Measurements from ENCODE around the gene IL1RAP.

Gene IL1RAP

DNA sequence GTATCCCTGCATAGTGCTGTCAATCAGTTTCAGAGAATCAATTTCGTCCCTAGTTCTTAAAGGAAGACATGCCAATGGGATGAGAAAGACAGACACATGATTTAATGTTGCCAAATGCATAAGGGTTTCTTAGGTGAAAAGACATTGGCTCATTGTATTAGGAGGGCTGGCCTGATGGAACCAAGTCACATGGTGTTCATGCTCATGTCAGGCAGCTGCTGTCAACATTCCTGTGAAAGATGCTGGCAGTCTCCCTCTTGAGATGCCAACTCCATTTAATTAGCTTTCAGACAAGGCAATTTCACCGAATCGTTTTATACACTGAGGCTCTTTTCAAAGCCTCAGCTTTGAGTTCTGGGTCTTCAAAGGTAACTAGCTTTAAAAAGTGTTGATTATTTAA is 16.1 kb upstream of the IL1RAP start:
- H3K4me3 ChIP-seq (ENCODE audit: low read depth, low read length) = no peak overlapping the region
- TF ChIP-seq, protein P1, sequence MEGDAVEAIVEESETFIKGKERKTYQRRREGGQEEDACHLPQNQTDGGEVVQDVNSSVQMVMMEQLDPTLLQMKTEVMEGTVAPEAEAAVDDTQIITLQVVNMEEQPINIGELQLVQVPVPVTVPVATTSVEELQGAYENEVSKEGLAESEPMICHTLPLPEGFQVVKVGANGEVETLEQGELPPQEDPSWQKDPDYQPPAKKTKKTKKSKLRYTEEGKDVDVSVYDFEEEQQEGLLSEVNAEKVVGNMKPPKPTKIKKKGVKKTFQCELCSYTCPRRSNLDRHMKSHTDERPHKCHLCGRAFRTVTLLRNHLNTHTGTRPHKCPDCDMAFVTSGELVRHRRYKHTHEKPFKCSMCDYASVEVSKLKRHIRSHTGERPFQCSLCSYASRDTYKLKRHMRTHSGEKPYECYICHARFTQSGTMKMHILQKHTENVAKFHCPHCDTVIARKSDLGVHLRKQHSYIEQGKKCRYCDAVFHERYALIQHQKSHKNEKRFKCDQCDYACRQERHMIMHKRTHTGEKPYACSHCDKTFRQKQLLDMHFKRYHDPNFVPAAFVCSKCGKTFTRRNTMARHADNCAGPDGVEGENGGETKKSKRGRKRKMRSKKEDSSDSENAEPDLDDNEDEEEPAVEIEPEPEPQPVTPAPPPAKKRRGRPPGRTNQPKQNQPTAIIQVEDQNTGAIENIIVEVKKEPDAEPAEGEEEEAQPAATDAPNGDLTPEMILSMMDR (IDR thresholded peaks at IDR 0.05; ENCODE audit: control insufficient read depth, extremely low read depth, insufficient read depth) = no peak
- DNase-seq (ENCODE audit: low read depth) = no peak

DNA sequence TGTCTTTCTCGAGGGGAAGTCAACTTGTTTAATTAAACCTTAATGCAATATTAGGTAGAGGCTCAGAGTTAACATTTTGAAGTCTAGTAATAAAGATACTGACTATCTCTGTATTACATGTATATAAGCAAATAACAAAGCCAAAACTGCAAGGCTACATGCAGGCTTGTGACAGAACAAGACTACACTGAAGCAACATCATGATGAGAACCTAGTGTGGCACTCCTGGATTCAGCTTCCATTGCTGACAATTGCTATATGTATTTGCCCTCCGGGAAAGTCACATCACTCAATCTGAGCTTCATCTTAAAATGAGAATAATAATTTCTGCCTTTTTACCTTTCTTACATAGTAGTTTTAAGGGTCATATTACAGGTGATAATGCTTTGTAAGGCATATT is 15.6 kb upstream of the IL1RAP start:
- TF ChIP-seq, protein P1 (IDR thresholded peaks at IDR 0.05; ENCODE audit: control insufficient read depth, extremely low read depth, insufficient read depth) = no peak
- no peak overlapping the region for H3K4me3 ChIP-seq (ENCODE audit: low read depth, low read length)
- no peak for DNase-seq (ENCODE audit: low read depth)

DNA sequence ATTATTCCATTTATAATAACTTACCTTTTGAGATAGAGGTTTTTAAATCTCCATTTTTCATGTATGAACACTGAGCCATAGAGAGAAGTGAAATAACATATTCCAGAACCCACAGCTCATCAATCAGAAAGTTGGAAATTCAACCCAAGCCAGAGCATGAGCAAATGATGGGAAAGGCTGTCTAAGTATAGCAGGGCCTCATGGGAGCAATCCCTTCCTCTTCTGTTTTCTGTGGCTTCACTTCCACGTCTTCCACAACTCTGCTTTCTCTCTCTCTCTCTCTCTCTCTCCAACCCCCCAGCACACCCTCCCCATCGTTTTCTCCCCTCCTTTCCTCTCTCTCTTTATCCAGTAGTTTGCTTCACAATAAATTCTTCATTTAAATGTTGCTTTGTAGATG is 14.8 kb upstream of the IL1RAP start:
- no peak overlapping the region for H3K4me3 ChIP-seq (ENCODE audit: low read depth, low read length)
- TF ChIP-seq, protein P1 (IDR thresholded peaks at IDR 0.05; ENCODE audit: control insufficient read depth, extremely low read depth, insufficient read depth) = no peak
- DNase-seq (ENCODE audit: low read depth) = no peak

DNA sequence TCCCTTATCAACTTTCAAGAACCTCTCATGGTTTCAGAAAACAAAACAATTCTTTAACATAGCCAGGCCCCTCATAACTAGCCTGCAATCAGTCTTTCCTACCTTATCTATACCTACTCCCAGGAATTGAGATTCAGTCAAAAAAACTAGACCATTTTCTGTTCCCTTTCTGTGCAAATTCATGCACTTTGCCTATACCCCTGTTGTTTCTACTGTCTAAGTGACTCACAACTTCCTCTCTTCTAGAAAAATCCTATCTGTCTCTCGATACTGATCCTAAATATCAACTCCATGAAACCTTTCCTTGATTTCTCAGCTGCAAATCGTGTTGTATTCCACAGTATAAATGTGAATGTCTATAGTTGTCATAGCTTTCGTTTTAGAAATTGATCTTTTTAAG is 10.9 kb upstream of the IL1RAP start:
- no peak for DNase-seq (ENCODE audit: low read depth)
- TF ChIP-seq, protein P1 (IDR thresholded peaks at IDR 0.05; ENCODE audit: control insufficient read depth, extremely low read depth, insufficient read depth) = no peak
- no peak overlapping the region for H3K4me3 ChIP-seq (ENCODE audit: low read depth, low read length)

DNA sequence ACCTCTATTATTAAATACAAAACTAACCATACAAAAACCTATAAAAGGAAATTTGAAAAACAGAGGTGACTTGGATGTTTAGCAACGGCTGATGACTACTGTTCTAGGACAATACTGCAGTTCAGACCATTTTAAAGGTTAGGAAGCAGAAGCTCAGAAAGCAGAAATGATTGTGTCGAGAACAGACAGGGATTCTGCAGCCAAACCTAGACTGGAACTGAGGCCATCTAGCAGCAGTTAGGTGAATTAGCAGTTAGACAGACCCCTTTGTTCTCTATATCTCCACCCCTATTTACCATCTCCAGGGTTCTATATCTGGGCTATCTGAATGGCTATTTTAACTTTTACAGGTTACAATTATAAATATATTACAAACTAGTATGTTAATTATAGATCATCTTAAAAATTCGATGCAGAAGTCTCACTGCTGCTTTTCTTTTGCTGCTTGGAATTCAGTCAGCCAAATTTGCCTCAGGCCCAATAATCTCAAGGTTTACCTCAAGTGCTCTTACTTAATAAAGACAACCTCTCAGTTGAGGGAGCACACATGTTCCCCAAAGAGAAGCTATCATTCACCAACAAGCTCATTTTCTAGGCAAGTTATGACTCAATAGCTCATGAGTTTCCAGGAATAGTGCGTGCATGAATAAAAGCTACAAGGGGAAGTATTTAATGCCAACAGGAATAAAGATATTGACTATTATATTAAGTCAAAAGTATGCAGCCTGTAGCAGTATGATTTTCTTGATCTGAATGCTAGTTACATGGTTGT is 9.3 kb upstream of the IL1RAP start:
- DNase-seq (ENCODE audit: low read depth) = no peak
- H3K4me3 ChIP-seq (ENCODE audit: low read depth, low read length) = no peak overlapping the region
- TF ChIP-seq, protein P1 (IDR thresholded peaks at IDR 0.05; ENCODE audit: control insufficient read depth, extremely low read depth, insufficient read depth) = peak; percentile 32

DNA sequence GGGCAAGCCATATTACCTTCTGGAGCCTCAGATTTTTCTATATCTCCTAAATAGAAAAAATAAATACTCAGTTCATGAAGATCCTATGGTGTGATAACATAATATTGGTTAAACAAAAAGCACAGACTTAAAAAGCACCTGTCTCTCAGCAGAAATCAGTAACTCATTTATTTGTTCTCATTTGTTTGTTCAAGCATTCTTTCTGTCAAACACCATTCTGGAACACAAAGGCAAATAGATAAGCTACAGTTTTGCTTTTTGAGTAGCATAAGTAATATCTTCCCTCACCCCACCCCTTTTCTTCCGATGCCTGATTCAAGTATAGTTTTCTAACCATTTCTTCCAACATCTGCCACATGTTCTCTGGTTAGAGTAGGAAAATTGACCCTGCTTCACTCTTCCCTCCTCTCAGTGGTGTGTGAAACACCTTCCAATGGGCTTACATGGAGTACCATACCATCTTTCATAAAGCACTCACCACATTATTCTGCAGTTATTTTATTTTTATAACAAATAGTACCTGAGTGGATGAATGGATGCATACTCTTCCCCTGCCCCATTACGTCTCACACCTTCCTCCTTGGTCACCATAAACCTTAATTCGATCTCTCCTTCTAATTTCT is 8.4 kb upstream of the IL1RAP start:
- DNase-seq (ENCODE audit: low read depth) = peak; percentile 83
- no peak overlapping the region for H3K4me3 ChIP-seq (ENCODE audit: low read depth, low read length)
- TF ChIP-seq, protein P1 (IDR thresholded peaks at IDR 0.05; ENCODE audit: control insufficient read depth, extremely low read depth, insufficient read depth) = no peak

Data from LNCaP clone FGC (cell line).